LoVo (cell line): Measurements from ENCODE around the gene CAPNS1.
"Not testable (repeated sequence)": the region's sequence is repeated elsewhere in the genome, so short reads cannot be mapped to it uniquely, and the experiment has no call there.

Experiments used
- DNase-seq: peaks from one replicate; pipeline ENCODE4 v3.0.0-alpha.2; 2016; ENCODE audit warnings: low spot score

Gene CAPNS1

GRCh38 chr19:36151144-36152018 lies 11.5 kb downstream of the CAPNS1 start:
- no peak for DNase-seq

- no peak for DNase-seq
These were observed 12.1 kb downstream of the CAPNS1 start for GRCh38 chr19:36152019-36152351.

- DNase-seq: no peak
These were observed 12.7 kb downstream of the CAPNS1 start, which contains the start of gene COX7A1 for GRCh38 chr19:36152352-36153091. Gene COX7A1 (minus strand): TSS chr19:36152447. CDS start chr19:36152407, 40 bp downstream.

DNA sequence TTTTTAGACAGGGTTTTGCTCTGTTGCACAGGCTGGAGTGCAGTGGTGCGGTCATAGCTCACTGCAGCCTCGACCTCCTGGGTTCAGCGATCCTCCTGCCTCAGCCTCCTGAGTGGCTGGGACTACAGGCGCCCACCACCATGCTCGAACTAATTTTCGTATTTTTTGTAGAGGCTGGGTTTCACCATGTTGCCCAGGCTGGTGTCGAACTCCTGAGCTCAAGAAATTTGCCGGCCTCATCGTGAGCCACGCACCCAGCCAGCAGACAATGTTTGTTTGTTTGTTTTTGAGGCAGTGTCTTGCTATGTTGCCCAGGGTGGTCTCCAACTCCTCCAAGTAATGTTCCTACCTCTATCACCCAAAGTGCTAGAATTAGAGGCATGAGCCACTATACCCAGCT lies 13.3 kb downstream of the CAPNS1 start:
- no peak for DNase-seq

GRCh38 chr19:36160821-36161596 lies 21.1 kb downstream of the CAPNS1 start:
- no peak for DNase-seq

DNA sequence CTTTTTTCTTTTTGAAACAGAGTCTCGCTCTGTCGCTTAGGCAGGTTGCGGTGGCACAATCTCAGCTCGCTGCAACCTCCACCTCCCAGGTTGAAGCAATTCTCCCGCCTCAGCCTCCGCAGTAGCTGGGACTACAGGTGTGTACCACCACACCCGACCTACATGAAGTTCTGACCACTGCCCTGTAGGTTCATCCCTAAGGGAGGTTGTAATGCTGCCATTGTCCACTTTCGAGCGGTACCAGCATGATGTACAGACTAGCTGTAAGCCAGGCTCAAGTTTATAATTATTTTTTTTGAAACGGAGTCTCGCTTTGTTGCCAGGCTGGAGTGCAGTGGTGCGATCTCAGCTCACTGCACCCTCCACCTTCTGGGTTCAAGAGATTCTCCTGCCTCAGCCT lies 23.9 kb downstream of the CAPNS1 start:
- DNase-seq: no peak

GRCh38 chr19:36169084-36169760 lies 29.4 kb downstream of the CAPNS1 start:
- peak; percentile 41 for DNase-seq

- DNase-seq: no peak
These were observed 33.0 kb downstream of the CAPNS1 start for GRCh38 chr19:36172852-36173251.

DNA sequence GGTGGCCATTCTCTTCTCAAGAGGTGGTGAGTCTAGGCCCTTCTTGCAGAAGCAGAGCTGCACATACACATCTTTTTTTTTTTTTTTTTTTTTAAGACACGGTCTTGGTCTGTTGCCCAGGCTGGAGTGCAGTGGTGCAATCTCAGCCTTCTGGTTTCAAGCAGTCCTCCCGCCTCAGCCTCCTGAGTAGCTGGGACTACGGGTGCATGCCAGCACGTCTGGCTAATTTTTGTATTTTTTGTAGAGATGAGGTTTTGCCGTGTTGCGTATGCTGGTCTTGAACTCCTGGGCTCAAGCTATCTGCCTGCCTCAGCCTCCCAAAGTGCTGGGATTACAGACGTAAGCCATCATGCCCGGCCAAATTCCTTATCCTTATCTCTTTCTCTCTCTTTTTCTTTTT lies 34.0 kb downstream of the CAPNS1 start:
- not testable (repeated sequence) for DNase-seq

- not testable (repeated sequence) for DNase-seq
These were observed 39.2 kb downstream of the CAPNS1 start for GRCh38 chr19:36179077-36179476.

DNA sequence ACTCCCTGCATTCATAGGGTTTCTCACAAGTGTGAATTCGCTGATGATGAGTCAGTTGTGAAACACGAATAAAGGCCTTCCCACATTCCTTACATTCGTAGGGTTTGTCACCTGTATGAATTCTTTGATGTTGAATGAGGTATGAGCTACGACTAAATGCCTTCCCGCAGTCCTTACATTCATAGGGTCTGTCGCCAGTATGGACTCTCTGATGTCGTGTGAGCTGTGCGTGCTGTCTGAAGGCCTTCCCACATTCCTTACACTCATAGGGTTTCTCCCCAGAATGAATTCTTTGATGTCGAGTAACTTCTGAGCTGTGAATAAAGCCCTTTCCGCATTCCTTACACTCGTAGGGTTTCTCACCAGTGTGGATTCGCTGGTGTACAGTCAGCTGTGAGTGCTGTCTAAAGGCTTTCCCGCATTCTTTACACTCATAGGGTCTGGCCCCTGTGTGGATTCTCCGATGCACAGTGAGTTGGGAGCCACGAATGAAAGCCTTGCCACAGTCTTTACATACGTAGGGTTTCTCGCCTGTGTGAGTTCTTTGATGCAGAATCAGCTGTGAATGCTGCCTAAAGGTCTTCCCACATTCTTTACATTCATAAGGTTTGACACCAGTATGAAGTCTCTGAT lies 42.9 kb downstream of the CAPNS1 start:
- peak; percentile 25 for DNase-seq

GRCh38 chr19:36183245-36183628 lies 43.4 kb downstream of the CAPNS1 start:
- no peak for DNase-seq

GRCh38 chr19:36186722-36187121 lies 46.9 kb downstream of the CAPNS1 start:
- not testable (repeated sequence) for DNase-seq

DNA sequence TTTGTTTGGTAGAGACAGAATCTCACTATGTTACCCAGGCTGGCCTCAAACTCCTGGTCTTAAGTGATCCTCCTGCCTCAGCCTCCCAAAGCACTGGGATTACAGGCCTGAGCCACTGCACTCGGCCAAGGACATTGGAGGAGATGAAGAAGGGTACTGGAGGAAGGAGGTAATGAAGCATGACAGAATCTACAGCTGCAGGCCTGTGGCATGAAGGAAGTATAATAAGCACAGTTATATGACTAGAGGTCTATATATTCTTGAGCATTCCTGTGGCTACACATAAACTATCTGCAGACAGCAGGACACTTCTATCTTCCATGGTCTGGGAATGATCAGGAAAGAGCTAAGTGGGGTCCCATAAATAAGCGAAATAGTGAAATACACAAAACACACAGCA lies 56.4 kb downstream of the CAPNS1 start:
- DNase-seq: no peak

DNA sequence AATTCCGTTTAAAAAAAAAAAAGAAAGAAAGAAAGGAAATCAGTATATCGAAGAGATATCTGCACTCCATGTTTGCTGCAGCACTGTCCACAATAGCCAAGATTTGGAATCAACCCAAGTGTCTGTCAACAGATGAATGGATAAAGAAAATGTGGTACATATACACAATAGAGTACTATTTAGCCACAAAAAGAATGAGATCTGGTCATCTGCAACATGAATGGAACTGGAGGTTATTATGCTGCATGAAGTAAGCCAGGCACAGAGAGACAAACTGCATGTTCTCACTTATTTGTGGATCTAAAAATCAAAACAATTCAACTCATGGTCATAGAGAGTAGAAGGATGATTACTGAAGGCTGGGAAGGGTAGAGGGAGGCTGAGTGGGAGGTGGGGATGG lies 58.3 kb downstream of the CAPNS1 start:
- no peak for DNase-seq
